HEK293 (cell line): ENCODE data around the gene UNC93B1.

Experiments
- CTCF ChIA-PET: fragments of 350-600 bp; formaldehyde crosslinking; extraction: SDS; loops from one replicate; lab custom pipeline; 2021; ENCODE audit warnings: antibody characterized with exemption; lab: Yijun Ruan, JAX
- POLR2A ChIA-PET: fragments of 300-600 bp; formaldehyde crosslinking; extraction: SDS; loops from one replicate; lab custom pipeline; 2020; ENCODE audit warnings: antibody characterized with exemption, inconsistent platforms; lab: Yijun Ruan, JAX
- H3K27ac ChIP-seq: fragments of 200-500 bp; sonication (Bioruptor generic); 2 replicates; pipeline ENCODE4 v1.5.1; 2014; ENCODE audit warnings: low read depth, low read length, control low read depth, inconsistent platforms; ENCODE audit errors: extremely low read depth
- H3K36me3 ChIP-seq, 2 experiments: fragments of 200-500 bp in 1 of 2; sonication (Bioruptor generic) in 1 of 2; 1 replicate in 1 of 2; 2 replicates in 1 of 2; pipeline ENCODE4 v1.5.1; 2014 to 2017; ENCODE audit warnings: inconsistent platforms in 2 of 2, low read length in 2 of 2; ENCODE audit not compliant: control insufficient read depth in 2 of 2, insufficient read depth in 1 of 2
- H3K4me1 ChIP-seq: fragments of 200-500 bp; sonication (Bioruptor generic); 2 replicates; pipeline ENCODE4 v1.5.1; 2014; ENCODE audit warnings: mild to moderate bottlenecking, low read length, inconsistent platforms; ENCODE audit not compliant: control insufficient read depth, insufficient read depth
- H3K4me3 ChIP-seq: 2 replicates; pipeline ENCODE4 v1.5.1; 2011; ENCODE audit warnings: low read depth, mild to moderate bottlenecking, control low read depth, low read length, moderate library complexity
- H3K9me3 ChIP-seq: fragments of 200-500 bp; sonication (Bioruptor generic); 2 replicates; pipeline ENCODE4 v1.5.1; 2014; ENCODE audit warnings: low read depth, low read length, inconsistent platforms; ENCODE audit not compliant: control insufficient read depth, insufficient read depth
- HOXA7 ChIP-seq: sonication (generic); formaldehyde crosslinking; IDR thresholded peaks from 2 replicates; pipeline ENCODE4 v1.8.1; 2022; ENCODE audit warnings: missing genetic modification reagents, borderline replicate concordance
- KLF1 ChIP-seq: fragments of 450-650 bp; formaldehyde crosslinking; IDR thresholded peaks from 2 replicates; pipeline ENCODE4 v1.5.1; 2016; ENCODE audit warnings: missing biosample characterization, missing genetic modification characterization
- MEIS1 ChIP-seq: sonication (generic); formaldehyde crosslinking; IDR thresholded peaks from 2 replicates; pipeline ENCODE4 v1.8.1; 2022; ENCODE audit warnings: missing genetic modification reagents, mild to moderate bottlenecking, borderline replicate concordance
- ZBTB21 ChIP-seq: fragments of 450-650 bp; formaldehyde crosslinking; IDR thresholded peaks from 2 replicates; pipeline ENCODE4 v1.5.1; 2017; ENCODE audit warnings: missing biosample characterization, missing genetic modification characterization
- ZBTB7A ChIP-seq: fragments of 450-650 bp; formaldehyde crosslinking; IDR thresholded peaks from 2 replicates; pipeline ENCODE4 v1.5.1; 2016; ENCODE audit warnings: low read depth, missing biosample characterization, missing genetic modification characterization
- ZBTB8A ChIP-seq: fragments of 450-650 bp; formaldehyde crosslinking; IDR thresholded peaks from 2 replicates; pipeline ENCODE4 v1.5.1; 2016; ENCODE audit warnings: missing biosample characterization, missing genetic modification characterization
- ZFP37 ChIP-seq: fragments of 450-650 bp; formaldehyde crosslinking; IDR thresholded peaks from 2 replicates; pipeline ENCODE4 v1.5.1; 2016; ENCODE audit warnings: missing biosample characterization, missing genetic modification characterization
- ZFP69B ChIP-seq: fragments of 450-650 bp; formaldehyde crosslinking; IDR thresholded peaks from 2 replicates; pipeline ENCODE4 v1.5.1; 2016; ENCODE audit warnings: missing biosample characterization, missing genetic modification characterization
- ZNF112 ChIP-seq: fragments of 450-650 bp; formaldehyde crosslinking; IDR thresholded peaks from 2 replicates; pipeline ENCODE4 v1.5.0; 2017; ENCODE audit warnings: missing biosample characterization, missing genetic modification characterization
- ZNF114 ChIP-seq: fragments of 450-650 bp; formaldehyde crosslinking; IDR thresholded peaks from 2 replicates; pipeline ENCODE4 v1.5.0; 2017; ENCODE audit warnings: missing biosample characterization, missing genetic modification characterization
- ZNF138 ChIP-seq: fragments of 450-650 bp; formaldehyde crosslinking; IDR thresholded peaks from 2 replicates; pipeline ENCODE4 v1.5.1; 2016; ENCODE audit warnings: missing biosample characterization, missing genetic modification characterization, borderline replicate concordance
- ZNF184 ChIP-seq: fragments of 450-650 bp; IDR thresholded peaks from 2 replicates; pipeline ENCODE4 v1.5.1; 2018; ENCODE audit warnings: missing biosample characterization, mild to moderate bottlenecking, missing genetic modification characterization
- ZNF394 ChIP-seq: fragments of 450-650 bp; formaldehyde crosslinking; IDR thresholded peaks from 2 replicates; pipeline ENCODE4 v1.5.1; 2016; ENCODE audit warnings: missing biosample characterization, missing genetic modification characterization, mild to moderate bottlenecking, moderate library complexity, borderline replicate concordance
- ZNF473 ChIP-seq: fragments of 450-650 bp; formaldehyde crosslinking; IDR thresholded peaks from 2 replicates; pipeline ENCODE4 v1.5.1; 2017; ENCODE audit warnings: missing biosample characterization, missing genetic modification characterization
- ZNF514 ChIP-seq: fragments of 450-650 bp; formaldehyde crosslinking; IDR thresholded peaks from 2 replicates; pipeline ENCODE4 v1.5.1; 2016; ENCODE audit warnings: missing biosample characterization, missing genetic modification characterization
- ZNF530 ChIP-seq: fragments of 450-650 bp; formaldehyde crosslinking; IDR thresholded peaks from 2 replicates; pipeline ENCODE4 v1.5.1; 2016; ENCODE audit warnings: low read depth, missing biosample characterization, missing genetic modification characterization
- ZNF548 ChIP-seq: fragments of 450-650 bp; formaldehyde crosslinking; IDR thresholded peaks from 2 replicates; pipeline ENCODE4 v1.5.1; 2016; ENCODE audit warnings: missing biosample characterization, missing genetic modification characterization
- ZNF585B ChIP-seq: fragments of 450-650 bp; formaldehyde crosslinking; IDR thresholded peaks from 2 replicates; pipeline ENCODE4 v1.5.1; 2016; ENCODE audit warnings: missing biosample characterization, missing genetic modification characterization
- ZNF670 ChIP-seq: fragments of 450-650 bp; formaldehyde crosslinking; IDR thresholded peaks from 2 replicates; pipeline ENCODE4 v1.5.1; 2016; ENCODE audit warnings: missing biosample characterization, missing genetic modification characterization, low read depth
- ZNF677 ChIP-seq: fragments of 450-650 bp; IDR thresholded peaks from 2 replicates; pipeline ENCODE4 v1.5.0; 2018; ENCODE audit warnings: missing biosample characterization, mild to moderate bottlenecking, missing genetic modification characterization, moderate library complexity
- TF ChIP-seq, protein P1 (sequence below): fragments of 450-650 bp; formaldehyde crosslinking; IDR thresholded peaks from 2 replicates; pipeline ENCODE4 v1.5.1; 2016; ENCODE audit warnings: missing biosample characterization, missing genetic modification characterization
- TF ChIP-seq, protein P2 (sequence below): fragments of 450-650 bp; formaldehyde crosslinking; IDR thresholded peaks from 2 replicates; pipeline ENCODE4 v1.5.1; 2016; ENCODE audit warnings: missing biosample characterization, missing genetic modification characterization
- TF ChIP-seq, protein P3 (sequence below): fragments of 450-650 bp; formaldehyde crosslinking; IDR thresholded peaks from 2 replicates; pipeline ENCODE4 v1.5.1; 2016; ENCODE audit warnings: missing biosample characterization, missing genetic modification characterization, borderline replicate concordance

Gene UNC93B1

DNA sequence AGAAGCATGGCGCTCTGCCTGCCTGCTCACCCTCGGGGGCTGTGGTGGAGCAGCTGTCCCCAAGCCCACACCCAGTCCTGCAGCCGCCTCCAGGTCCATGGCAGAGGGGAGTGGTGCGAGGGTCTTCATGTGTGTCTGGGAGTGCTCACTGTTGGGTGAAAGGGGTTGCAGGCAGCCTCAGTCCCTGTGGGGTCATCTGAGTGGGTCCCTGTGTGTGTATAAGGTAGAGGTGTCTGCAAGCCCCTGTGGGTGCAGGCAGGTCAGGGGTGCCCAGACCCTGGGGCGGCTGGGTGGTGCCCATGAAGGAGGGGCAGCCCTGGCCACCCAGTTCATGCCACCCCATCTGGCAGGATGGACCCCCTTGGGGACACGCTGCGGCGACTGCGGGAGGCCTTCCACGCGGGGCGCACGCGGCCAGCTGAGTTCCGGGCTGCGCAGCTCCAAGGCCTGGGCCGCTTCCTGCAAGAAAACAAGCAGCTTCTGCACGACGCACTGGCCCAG, 11.1 kb upstream of the UNC93B1 start:
- no peaks in the 10 kb centered on the region for H3K9me3 ChIP-seq
- no peaks in the 10 kb centered on the region for H3K36me3 ChIP-seq
- H3K4me3 ChIP-seq: no peak overlapping the region
- no peaks in the 10 kb centered on the region for H3K4me1 ChIP-seq
- ChIA-PET CTCF (interaction anchor here (1.1 kb wide), 1 partner anchor 192 kb away, joined by 3 read pairs; no protein-coding TSS in a partner anchor), POLR2A (no interaction called here)
- H3K27ac ChIP-seq: no peak overlapping the region
- no peak for TF ChIP-seq ZNF585B (tag by site-specific recombination)
- no peak for TF ChIP-seq ZNF677 (tag by site-specific recombination)
- no peak for TF ChIP-seq ZNF138
- TF ChIP-seq ZNF548 (tag by site-specific recombination): no peak
- TF ChIP-seq ZNF394: no peak
- TF ChIP-seq ZBTB21: no peak

DNA sequence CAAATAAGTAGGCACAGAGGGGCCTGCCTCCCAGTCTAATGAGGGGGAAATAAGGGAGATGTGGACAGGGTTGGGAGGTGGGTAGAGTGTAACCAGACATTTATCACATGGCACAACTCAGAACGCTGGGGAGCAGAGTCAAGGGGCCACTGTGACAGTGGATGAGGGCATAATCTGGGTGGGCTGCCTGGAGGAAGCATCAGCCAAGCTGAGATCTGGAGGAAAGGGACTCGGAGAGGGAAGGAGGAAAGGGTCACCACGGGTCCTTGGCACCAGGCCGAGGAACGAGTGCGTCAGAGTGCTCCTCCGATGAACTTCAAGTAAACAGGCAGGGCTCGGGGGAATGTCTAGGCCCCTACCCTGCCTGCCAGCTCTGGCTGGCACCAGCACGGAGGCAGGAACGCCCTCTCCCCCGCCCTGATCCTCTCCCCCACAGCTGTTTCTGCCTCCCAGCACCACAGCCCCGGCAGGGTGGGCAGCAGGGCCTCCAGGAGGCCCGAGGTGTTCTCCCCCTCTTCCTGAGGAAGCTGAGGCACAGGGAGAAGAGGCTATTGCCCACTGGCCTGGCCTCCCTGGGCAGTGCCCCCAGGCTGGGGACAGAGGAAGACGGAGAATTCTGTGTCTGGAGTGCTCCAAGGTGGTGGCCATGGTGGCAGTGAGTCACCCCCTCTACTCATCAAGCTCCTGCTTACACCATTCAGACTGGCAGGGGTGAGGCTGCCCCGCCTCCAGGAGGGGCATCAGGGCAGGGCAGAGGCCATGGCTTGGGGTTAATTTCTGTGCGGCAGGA, 10.5 kb upstream of the UNC93B1 start:
- no peaks in the 10 kb centered on the region for H3K9me3 ChIP-seq
- ChIA-PET POLR2A (no interaction called here), CTCF (interaction anchor here (1.1 kb wide), 1 partner anchor 192 kb away, joined by 3 read pairs; no protein-coding TSS in a partner anchor)
- no peak overlapping the region for H3K27ac ChIP-seq
- TF ChIP-seq, protein P1, sequence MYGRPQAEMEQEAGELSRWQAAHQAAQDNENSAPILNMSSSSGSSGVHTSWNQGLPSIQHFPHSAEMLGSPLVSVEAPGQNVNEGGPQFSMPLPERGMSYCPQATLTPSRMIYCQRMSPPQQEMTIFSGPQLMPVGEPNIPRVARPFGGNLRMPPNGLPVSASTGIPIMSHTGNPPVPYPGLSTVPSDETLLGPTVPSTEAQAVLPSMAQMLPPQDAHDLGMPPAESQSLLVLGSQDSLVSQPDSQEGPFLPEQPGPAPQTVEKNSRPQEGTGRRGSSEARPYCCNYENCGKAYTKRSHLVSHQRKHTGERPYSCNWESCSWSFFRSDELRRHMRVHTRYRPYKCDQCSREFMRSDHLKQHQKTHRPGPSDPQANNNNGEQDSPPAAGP (tag by site-specific recombination): peak; percentile 56; the same call in 1 of the 2 replicates
- no peak for TF ChIP-seq ZNF114 (tag by site-specific recombination)
- TF ChIP-seq, protein P2, sequence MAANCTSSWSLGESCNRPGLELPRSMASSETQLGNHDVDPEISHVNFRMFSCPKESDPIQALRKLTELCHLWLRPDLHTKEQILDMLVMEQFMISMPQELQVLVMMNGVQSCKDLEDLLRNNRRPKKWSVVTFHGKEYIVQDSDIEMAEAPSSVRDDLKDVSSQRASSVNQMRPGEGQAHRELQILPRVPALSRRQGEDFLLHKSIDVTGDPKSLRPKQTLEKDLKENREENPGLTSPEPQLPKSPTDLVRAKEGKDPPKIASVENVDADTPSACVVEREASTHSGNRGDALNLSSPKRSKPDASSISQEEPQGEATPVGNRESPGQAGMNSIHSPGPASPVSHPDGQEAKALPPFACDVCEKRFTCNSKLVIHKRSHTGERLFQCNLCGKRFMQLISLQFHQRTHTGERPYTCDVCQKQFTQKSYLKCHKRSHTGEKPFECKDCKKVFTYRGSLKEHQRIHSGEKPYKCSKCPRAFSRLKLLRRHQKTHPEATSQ (tag by site-specific recombination): no peak
- TF ChIP-seq KLF1: 0 out of 2 replicates have a peak, but pooled peaks have one; percentile 46
- H3K36me3 ChIP-seq: no peaks in the 10 kb centered on the region
- no peak overlapping the region for H3K4me3 ChIP-seq
- H3K4me1 ChIP-seq: no peaks in the 10 kb centered on the region

DNA sequence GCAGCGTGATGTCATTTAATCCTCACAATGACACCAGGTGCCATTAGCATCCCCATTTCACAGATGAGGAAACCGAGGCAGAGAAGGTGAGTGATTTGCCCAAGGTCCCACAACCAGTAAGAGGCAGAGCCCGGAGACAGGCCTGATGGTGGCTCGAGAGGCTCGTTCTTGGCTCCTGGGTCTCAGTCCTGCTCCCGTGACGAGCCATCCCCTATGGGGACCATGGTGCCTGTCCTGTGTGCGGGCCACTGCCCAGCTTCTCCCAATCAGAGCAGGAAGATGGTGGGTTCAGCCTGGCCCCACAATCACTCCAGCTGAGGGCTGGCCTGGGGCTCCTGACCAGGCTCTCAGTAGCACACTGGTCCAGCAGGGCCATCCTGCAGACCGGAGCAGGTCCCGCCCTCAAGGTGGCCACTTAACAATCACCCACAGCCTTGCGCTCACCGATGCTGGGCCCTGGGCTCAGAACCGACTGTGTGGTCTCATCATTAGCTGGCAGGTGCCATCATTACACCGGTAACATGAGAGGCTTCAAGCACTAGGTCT, 9.8 kb upstream of the UNC93B1 start:
- ChIA-PET CTCF (interaction anchor here (0.7 kb wide), 1 partner anchor 437 kb away, joined by 4 read pairs; no protein-coding TSS in a partner anchor), POLR2A (interaction anchor here (1.5 kb wide), 1 partner anchor 11 kb away, joined by 3 read pairs; no protein-coding TSS in a partner anchor)
- Histone ChIP-seq H3K4me3 (no peak overlapping the region), H3K27ac (no peak overlapping the region), H3K36me3 (no peaks in the 10 kb centered on the region), H3K4me1 (no peaks in the 10 kb centered on the region), H3K9me3 (no peaks in the 10 kb centered on the region)
- TF ChIP-seq ZBTB7A (tag by site-specific recombination) (no peak), ZFP69B (tag by site-specific recombination) (no peak), ZNF530 (tag by site-specific recombination) (no peak), ZNF473 (tag by site-specific recombination) (no peak), MEIS1 (no peak), ZNF670 (no peak), ZNF112 (tag by site-specific recombination) (no peak), HOXA7 (no peak), ZNF184 (tag by site-specific recombination) (no peak), ZNF514 (tag by site-specific recombination) (no peak), ZBTB8A (no peak), ZFP37 (no peak)
- TF ChIP-seq, protein P3, sequence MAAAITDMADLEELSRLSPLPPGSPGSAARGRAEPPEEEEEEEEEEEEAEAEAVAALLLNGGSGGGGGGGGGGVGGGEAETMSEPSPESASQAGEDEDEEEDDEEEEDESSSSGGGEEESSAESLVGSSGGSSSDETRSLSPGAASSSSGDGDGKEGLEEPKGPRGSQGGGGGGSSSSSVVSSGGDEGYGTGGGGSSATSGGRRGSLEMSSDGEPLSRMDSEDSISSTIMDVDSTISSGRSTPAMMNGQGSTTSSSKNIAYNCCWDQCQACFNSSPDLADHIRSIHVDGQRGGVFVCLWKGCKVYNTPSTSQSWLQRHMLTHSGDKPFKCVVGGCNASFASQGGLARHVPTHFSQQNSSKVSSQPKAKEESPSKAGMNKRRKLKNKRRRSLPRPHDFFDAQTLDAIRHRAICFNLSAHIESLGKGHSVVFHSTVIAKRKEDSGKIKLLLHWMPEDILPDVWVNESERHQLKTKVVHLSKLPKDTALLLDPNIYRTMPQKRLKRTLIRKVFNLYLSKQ: no peak
